HG03060 (cell line): ENCODE results near the gene ATP11A.

Experiments
- ATAC-seq: cut with Tn5 transposase; IDR thresholded peaks from one replicate; pipeline ENCODE4 v1.9.1; 2021; ENCODE audit warnings: low read depth, moderate number of reproducible peaks; ENCODE audit not compliant: unreplicated experiment

The ATP11A gene

GRCh38 chr13:112756511-112756966, 66.7 kb downstream of the ATP11A start:
- no peak for ATAC-seq

GRCh38 chr13:112756967-112757758, 67.3 kb downstream of the ATP11A start:
- ATAC-seq = no peak

DNA sequence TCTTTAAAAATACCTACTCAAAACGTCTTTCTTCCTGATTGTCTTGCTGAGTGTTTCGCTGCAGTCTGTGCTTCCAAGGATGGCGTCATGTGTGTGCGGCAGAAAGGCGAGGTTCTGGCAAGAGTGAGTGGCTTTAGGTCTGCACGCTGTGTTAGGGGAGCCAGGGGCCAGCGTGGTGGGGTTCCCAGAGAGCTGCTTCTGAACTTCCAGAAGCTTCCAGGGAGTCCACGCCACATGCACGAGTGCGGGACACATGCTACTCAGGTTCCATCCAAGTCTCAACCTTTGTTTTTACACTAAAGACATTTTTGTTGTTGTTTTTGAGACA, 67.9 kb downstream of the ATP11A start:
- no peak for ATAC-seq

GRCh38 chr13:112759053-112759452, 69.2 kb downstream of the ATP11A start:
- ATAC-seq = no peak

DNA sequence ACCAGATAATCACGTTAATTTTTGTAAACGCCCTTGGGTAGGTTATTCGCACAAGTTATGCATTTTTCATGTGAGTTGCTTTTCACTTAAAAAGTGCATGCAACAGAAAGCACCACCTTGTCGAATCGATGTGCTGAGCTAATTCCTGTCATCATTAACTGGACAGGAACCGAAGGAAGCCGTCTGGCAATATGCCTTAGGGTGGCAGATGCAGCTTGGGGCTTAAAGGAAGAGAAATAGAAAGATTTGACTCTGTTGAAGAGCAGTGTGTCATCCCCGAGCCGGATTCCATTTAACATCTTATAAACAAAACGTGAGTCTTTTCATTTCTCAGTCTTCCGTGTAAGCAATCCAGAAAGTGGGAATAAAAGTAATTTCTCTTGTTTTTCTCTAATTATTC, 70.0 kb downstream of the ATP11A start:
- no peak for ATAC-seq

DNA sequence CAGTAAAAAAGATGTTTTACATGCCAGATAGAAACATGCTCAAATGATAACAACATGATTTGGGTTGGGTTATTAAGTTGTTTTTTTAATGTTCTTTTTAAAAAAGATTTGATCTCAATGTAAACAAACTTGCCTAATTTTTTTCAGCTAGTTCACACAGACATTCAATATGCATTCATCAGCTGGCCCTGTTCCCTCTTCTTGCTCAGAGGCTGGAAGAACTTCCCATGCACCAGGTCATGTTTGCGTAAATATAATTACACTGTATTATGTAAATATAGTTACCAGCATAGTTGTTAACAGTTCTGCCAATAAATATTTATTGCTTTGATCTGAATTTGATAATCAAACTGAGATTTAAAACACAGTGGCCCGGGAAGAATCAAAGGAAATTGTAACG, 70.6 kb downstream of the ATP11A start:
- no peak for ATAC-seq

DNA sequence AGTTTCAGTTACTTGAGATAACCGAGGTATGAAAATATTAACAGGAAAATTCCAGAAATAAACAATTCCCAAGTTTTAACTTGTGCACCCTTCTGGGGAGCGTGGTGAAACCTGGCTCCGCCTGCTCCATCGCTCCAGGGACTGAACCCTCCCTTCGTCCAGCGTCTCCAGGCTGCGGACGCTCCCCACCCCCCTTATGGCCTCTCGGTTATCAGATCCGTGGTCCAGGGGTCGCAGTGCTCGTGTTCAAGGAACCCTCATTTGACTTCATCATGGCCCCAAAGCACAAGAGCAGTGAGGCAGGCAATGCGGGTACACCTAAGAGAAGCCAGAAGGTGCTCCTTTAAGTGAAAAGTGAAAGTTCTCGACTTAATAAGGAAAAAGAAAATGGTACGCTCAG, 71.1 kb downstream of the ATP11A start:
- no peak for ATAC-seq

DNA sequence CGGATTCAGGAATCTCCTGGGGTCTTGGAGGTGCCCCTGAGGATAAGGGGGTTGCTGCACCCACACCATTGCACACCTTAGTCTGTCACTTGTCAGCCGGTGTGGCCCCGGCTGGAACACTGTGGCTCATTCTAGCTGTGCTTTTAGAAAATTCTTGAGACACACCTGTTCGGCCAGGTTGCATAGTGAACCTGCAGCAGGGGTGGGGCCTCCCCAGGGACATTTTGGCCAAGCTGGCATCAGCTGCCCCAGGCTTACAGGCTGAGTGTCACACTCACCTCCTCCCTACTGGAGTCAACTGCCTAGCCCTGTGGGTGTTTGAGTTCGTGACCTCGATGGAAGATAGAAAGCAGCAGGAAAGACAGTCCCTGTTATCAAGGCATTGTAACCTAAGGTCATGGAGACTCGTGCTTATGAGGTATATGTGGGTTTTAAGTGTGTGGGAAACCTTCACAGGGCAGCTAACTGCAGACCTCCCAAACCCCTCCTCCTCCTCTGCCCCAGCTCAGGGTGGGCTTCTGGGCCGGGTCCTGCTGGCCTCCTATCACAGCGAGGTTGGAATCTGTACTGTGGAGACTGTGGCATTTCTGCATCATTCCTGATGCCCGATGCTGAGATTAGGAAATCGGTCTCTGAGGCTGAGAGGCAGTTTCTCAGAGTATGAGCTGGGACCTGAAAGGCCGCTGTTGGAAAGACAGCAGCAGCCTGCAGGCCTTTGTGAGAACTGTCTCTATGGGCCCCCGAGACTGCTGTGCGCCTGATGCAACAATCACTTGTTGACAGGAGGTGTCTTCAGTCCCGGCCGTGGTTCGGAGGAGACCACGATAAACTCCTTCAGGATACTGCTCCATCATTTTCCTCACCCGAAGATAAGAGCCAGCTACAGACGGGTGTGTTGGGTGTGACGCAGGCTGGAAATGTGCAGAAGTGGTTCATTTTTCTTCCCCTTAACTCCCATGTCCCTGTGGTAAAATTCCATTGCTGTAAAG, 72.2 kb downstream of the ATP11A start:
- ATAC-seq = no peak

DNA sequence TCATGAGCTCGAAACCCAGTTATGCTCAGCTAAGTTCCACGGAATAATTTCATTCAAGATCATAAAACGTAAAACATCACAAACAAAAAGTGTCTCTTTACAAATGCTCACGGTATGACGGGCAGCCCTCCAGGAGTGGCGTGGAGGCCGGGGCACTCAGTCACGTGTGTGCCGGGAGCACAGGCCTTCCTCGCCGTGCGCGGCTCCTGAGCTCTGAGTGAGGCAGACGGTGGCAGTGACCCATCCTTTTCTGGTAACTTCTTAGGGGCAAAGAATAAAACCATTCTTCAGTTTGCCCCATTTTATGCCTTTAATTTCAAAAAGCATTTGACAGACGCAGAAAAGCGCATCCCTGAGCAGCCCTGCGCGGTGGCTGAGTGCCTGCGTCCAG, 72.8 kb downstream of the ATP11A start:
- no peak for ATAC-seq

DNA sequence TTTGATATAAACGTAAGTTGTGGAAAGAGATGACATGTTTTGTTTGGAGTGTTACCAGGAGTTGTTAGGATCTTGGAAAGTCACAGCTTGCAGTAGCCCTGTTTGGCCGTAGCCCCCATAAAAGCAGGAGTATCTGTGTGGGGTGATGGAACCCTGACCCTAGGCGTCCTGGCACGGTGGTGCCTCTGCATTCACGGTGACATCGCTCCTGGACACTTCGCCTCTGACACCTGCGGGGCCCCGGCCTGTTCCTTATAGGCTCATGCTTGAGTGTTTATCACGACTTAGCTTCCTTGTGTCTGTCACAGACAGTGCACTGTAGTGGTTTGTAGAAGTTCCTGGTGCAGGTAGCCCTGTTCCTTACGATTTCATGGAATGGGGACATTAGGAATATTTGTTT, 74.2 kb downstream of the ATP11A start:
- ATAC-seq = no peak

- ATAC-seq = no peak
These were observed 75.2 kb downstream of the ATP11A start for GRCh38 chr13:112764864-112765561.

DNA sequence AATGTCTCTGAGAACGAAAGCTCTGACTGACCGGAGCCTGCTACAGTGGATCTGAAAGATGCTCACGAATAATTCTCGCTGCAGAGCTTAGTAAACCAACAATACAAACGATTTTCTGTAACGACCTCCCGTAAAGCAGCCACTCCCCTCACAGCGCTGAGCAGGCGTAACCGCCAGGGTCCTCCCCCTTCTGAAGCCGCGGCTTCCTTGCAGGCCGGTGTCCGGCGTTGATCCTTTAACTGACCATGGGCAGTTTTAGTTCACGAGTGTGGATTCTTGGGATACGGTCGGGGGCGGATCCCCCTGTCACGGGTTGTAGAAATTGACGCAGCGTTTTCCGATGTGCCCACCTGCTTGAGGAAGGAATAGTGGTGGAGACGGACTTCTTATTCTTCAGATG, 75.9 kb downstream of the ATP11A start:
- ATAC-seq = no peak

DNA sequence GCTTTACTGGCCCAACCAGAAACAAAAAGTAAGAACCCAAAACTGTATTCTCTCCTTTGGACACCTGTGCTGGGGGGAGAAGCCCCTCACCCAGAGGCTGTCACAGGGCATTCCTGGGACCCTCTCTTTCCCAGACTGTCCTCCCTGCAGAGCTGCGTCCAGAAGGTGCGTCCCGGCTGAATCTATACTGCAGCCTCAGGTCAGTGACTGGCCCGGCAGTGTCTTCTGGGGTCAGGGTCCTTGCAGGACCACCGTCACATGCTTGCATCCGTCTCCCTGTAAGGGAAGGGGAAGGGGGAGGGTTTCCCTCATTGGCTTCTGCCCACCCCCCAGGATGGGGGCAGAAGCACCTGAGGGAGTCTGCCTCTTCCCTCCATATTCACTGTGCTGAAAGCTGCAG, 76.5 kb downstream of the ATP11A start:
- no peak for ATAC-seq

- no peak for ATAC-seq
These were observed 78.0 kb downstream of the ATP11A start for GRCh38 chr13:112767506-112768471.

DNA sequence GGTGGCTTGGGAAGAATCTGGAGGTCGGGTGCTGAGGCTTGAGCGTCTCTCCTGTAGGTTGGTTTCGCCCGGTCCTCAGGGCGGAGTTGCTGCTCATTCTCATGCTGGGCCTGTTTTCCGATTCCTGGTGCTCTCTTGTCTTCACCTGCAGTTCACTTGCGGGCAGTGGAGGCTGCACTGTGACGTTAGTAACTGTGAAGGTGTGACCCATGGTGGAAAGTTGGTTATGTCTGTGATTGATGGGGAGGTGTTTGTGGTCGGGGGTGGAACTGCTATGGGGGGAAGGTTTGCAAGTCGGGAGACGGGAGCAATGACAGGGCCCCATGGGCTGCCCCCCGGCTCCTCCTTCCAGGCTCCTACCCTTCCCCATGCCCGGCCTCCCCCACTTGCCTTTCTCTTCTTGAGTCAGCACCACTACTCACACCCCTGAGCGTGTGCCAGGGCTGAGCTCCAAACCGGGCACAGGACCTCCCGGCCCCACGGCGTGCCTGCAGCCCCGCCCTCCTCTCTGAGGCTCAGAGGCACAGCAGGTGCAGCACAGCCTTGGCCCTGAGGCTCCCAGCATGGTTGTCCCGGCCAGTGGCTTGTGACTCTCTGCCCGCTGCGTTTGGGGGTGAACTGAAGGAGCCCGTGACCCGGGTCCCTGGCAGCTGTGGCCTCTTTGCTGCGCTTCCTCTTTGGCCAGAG, 79.1 kb downstream of the ATP11A start:
- no peak for ATAC-seq

GRCh38 chr13:112769615-112770014, 79.8 kb downstream of the ATP11A start:
- ATAC-seq = no peak

DNA sequence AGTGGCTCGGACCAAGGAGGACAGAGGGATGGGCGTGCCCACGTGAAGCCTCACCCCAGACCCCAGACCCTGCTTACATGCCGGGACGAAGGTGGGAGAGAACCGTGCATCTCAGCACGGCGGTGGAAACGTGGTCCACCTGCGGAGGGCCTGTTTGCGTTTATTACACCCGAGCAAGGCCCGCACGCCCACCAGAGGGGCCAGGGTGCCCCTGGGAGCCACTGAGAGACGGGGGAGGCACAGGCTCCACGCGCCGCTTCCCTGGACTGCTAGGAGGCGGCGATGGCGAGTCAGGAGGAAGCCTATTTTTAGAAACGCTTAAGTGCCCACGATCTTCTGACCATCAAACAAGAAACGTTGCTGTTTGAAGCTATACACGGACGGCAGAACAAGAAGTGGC, 80.7 kb downstream of the ATP11A start:
- ATAC-seq = no peak

- no peak for ATAC-seq
These were observed 81.5 kb downstream of the ATP11A start for GRCh38 chr13:112771139-112771876.
